ENCODE results near the gene ANKRD11. TPM values are rescaled to one million over a fixed set of nuclear protein-coding genes. Genes with fewer than 3 reads are reported as not detected.
A peak's percentile ranks its signal among the peaks of the same experiment; 100 is the strongest.

ANKRD11 gene
- polyA plus RNA-seq, 3 donors from 2014 or later, result 3.7 to 14.3 (median 8.5) TPM

- H3K27me3 Mint-ChIP-seq (ENCODE audit: low read depth in 3 of 3), result peaks cover 8 to 23% (median 17%) of the 10 kb centered on the region in 3 donors
- H3K4me1 Mint-ChIP-seq, result peaks cover 83 to 87% of the 10 kb centered on the region in 2 donors
- peak overlapping the region in 4 of 5 donors; percentile 18 to 67 (median 24) for H3K4me3 Mint-ChIP-seq
- peak overlapping the region in 5 of 6 donors; percentile 14 to 82 (median 64) for H3K27ac Mint-ChIP-seq
- peaks cover 0 to 5% (median 4%) of the 10 kb centered on the region in 3 donors for H3K36me3 Mint-ChIP-seq
- DNase-seq, result no peak
- no peaks in the 10 kb centered on the region for H3K9me3 Mint-ChIP-seq
These were observed 166.0 kb downstream of the ANKRD11 start for GRCh38 chr16:89324056-89325010.

- Mint-ChIP-seq H3K36me3 (peaks cover 0 to 5% (median 4%) of the 10 kb centered on the region in 3 donors), H3K9me3 (no peaks in the 10 kb centered on the region), H3K27ac (peak overlapping the region in 5 of 6 donors; percentile 4 to 65 (median 55)), H3K4me1 (peaks cover 88 to 92% of the 10 kb centered on the region in 2 donors), H3K4me3 (peak overlapping the region in 2 of 5 donors; percentile 21 to 44), H3K27me3 (ENCODE audit: low read depth in 3 of 3) (peaks cover 8 to 28% (median 24%) of the 10 kb centered on the region in 3 donors)
- DNase-seq, result no peak
These were observed 167.0 kb downstream of the ANKRD11 start for GRCh38 chr16:89323120-89323960.

- no peaks in the 10 kb centered on the region for H3K36me3 Mint-ChIP-seq
- H3K27ac Mint-ChIP-seq, result peak overlapping the region; percentile 4 to 83 (median 62)
- H3K27me3 Mint-ChIP-seq (ENCODE audit: low read depth in 3 of 3), result peaks cover 8 to 28% (median 27%) of the 10 kb centered on the region in 3 donors
- no peak for DNase-seq
- peaks cover 88 to 91% of the 10 kb centered on the region in 2 donors for H3K4me1 Mint-ChIP-seq
- peak overlapping the region in 3 of 5 donors; percentile 40 to 59 (median 44) for H3K4me3 Mint-ChIP-seq
- no peaks in the 10 kb centered on the region for H3K9me3 Mint-ChIP-seq
These were observed 167.8 kb downstream of the ANKRD11 start for GRCh38 chr16:89322321-89323119.

GRCh38 chr16:89320782-89321501, 169.4 kb downstream of the ANKRD11 start:
- Mint-ChIP-seq H3K36me3 (no peaks in the 10 kb centered on the region), H3K4me3 (peak overlapping the region in 2 of 5 donors; percentile 44 to 85), H3K27me3 (ENCODE audit: low read depth in 3 of 3) (peaks cover 9 to 35% (median 32%) of the 10 kb centered on the region in 3 donors), H3K27ac (peak overlapping the region in 5 of 6 donors; percentile 35 to 99 (median 56)), H3K4me1 (peaks cover 88 to 92% of the 10 kb centered on the region in 2 donors), H3K9me3 (no peaks in the 10 kb centered on the region)
- DNase-seq, result no peak

GRCh38 chr16:89319886-89320781, 170.2 kb downstream of the ANKRD11 start:
- H3K27ac Mint-ChIP-seq, result peak overlapping the region; percentile 73 to 99 (median 86)

GRCh38 chr16:89319631-89319885, 170.8 kb downstream of the ANKRD11 start:
- H3K4me1 Mint-ChIP-seq, result peaks cover 88 to 92% of the 10 kb centered on the region in 2 donors
- no peaks in the 10 kb centered on the region for H3K9me3 Mint-ChIP-seq
- peak overlapping the region in 5 of 6 donors; percentile 23 to 99 (median 84) for H3K27ac Mint-ChIP-seq
- peak overlapping the region in 4 of 5 donors; percentile 65 to 85 (median 78) for H3K4me3 Mint-ChIP-seq
- H3K36me3 Mint-ChIP-seq, result no peaks in the 10 kb centered on the region
- peaks cover 8 to 46% (median 40%) of the 10 kb centered on the region in 3 donors for H3K27me3 Mint-ChIP-seq (ENCODE audit: low read depth in 3 of 3)
- DNase-seq, result no peak

More at GRCh38 chr16:89319886-89320781, 170.2 kb downstream of the ANKRD11 start:
- Mint-ChIP-seq H3K36me3 (no peaks in the 10 kb centered on the region), H3K4me1 (peaks cover 88 to 92% of the 10 kb centered on the region in 2 donors), H3K4me3 (peak overlapping the region; percentile 65 to 85 (median 74)), H3K9me3 (no peaks in the 10 kb centered on the region), H3K27me3 (ENCODE audit: low read depth in 3 of 3) (peaks cover 7 to 42% (median 37%) of the 10 kb centered on the region in 3 donors)
- no peak for DNase-seq

- Mint-ChIP-seq H3K36me3 (no peaks in the 10 kb centered on the region), H3K4me3 (peak overlapping the region in 4 of 5 donors; percentile 61 to 85 (median 72)), H3K27me3 (ENCODE audit: low read depth in 3 of 3) (peaks cover 10 to 51% (median 43%) of the 10 kb centered on the region in 3 donors), H3K4me1 (peaks cover 88 to 92% of the 10 kb centered on the region in 2 donors), H3K9me3 (no peaks in the 10 kb centered on the region), H3K27ac (peak overlapping the region; percentile 23 to 99 (median 86))
- no peak for DNase-seq
These were observed 171.3 kb downstream of the ANKRD11 start for GRCh38 chr16:89318871-89319630.

- peak overlapping the region; percentile 80 to 100 (median 95) for H3K27ac Mint-ChIP-seq
- peaks cover 0 to 3% (median 0%) of the 10 kb centered on the region in 3 donors for H3K36me3 Mint-ChIP-seq
- H3K4me1 Mint-ChIP-seq, result peaks cover 88 to 93% of the 10 kb centered on the region in 2 donors
- H3K27me3 Mint-ChIP-seq (ENCODE audit: low read depth in 3 of 3), result peaks cover 10 to 51% (median 42%) of the 10 kb centered on the region in 3 donors
- H3K4me3 Mint-ChIP-seq, result peak overlapping the region; percentile 52 to 85 (median 69)
- no peaks in the 10 kb centered on the region for H3K9me3 Mint-ChIP-seq
- no peak for DNase-seq
These were observed 172.0 kb downstream of the ANKRD11 start for GRCh38 chr16:89318430-89318758.

GRCh38 chr16:89317729-89318429, 172.5 kb downstream of the ANKRD11 start:
- Mint-ChIP-seq H3K36me3 (peaks cover 0 to 3% (median 0%) of the 10 kb centered on the region in 3 donors), H3K27me3 (ENCODE audit: low read depth in 3 of 3) (peaks cover 10 to 51% (median 42%) of the 10 kb centered on the region in 3 donors), H3K4me1 (peaks cover 93 to 95% of the 10 kb centered on the region in 2 donors), H3K9me3 (no peaks in the 10 kb centered on the region), H3K4me3 (peak overlapping the region; percentile 52 to 85 (median 69)), H3K27ac (peak overlapping the region; percentile 85 to 100 (median 98))
- no peak for DNase-seq

GRCh38 chr16:89317101-89317671, 173.2 kb downstream of the ANKRD11 start:
- H3K36me3 Mint-ChIP-seq, result peaks cover 0 to 3% (median 0%) of the 10 kb centered on the region in 3 donors
- DNase-seq, result no peak
- peaks cover 92 to 96% of the 10 kb centered on the region in 2 donors for H3K4me1 Mint-ChIP-seq
- H3K27me3 Mint-ChIP-seq (ENCODE audit: low read depth in 3 of 3), result peaks cover 10 to 54% (median 42%) of the 10 kb centered on the region in 3 donors
- peak overlapping the region; percentile 98 to 100 (median 99) for H3K27ac Mint-ChIP-seq
- no peaks in the 10 kb centered on the region for H3K9me3 Mint-ChIP-seq
- peak overlapping the region; percentile 66 to 83 (median 77) for H3K4me3 Mint-ChIP-seq
